Measurements from ENCODE around the gene SLC25A6. TPM values are rescaled to one million over a fixed set of nuclear protein-coding genes. Genes with fewer than 3 reads are reported as not detected.

SLC25A6 gene
- total RNA-seq, 1 experiment from 2014 or later, result 178 TPM

GRCh38 chrX:1418901-1419544 lies 27.1 kb upstream of the SLC25A6 start:
- ChIA-PET CTCF (no interaction called here), POLR2A (ENCODE audit: unreplicated experiment) (no interaction called here)
- DNase-seq, result no peak
- Histone ChIP-seq H3K9me2 (ENCODE audit: insufficient read depth) (no peaks in the 10 kb centered on the region), H3K4me3 (no peak overlapping the region), H3K36me3 (ENCODE audit: low read depth) (0 out of 2 replicates have a peak, but pooled peaks cover 8% of the 10 kb centered on the region), H3F3A (ENCODE audit: insufficient read depth, low read depth) (peaks cover 30% of the 10 kb centered on the region; the same call in 1 of the 2 replicates), H3K4me2 (no peak overlapping the region), H2AFZ (no peak overlapping the region), H3K4me1 (replicated peaks; ENCODE audit: insufficient read depth) (no peaks in the 10 kb centered on the region), H3K79me2 (ENCODE audit: low read depth) (no peaks in the 10 kb centered on the region), H3K27me3 (ENCODE audit: insufficient read depth, low read depth) (no peaks in the 10 kb centered on the region), H4K20me1 (ENCODE audit: insufficient read depth) (no peaks in the 10 kb centered on the region), H3K9me3 (ENCODE audit: insufficient read depth, low read depth) (0 out of 2 replicates have a peak, but pooled peaks cover 6% of the 10 kb centered on the region), H3K27ac (no peak overlapping the region)
- TF ChIP-seq CTCF (conservative IDR thresholded peaks at IDR 0.05) (no peak), EZH2 (IDR thresholded peaks at IDR 0.05; ENCODE audit: low read depth) (no peak)
- intact Hi-C loops (cut with micrococcal nuclease; ENCODE audit: unreplicated experiment), result no loop called here
- BruUV-seq (replicated peaks), result no TSS peak

GRCh38 chrX:1417921-1418771 lies 26.2 kb upstream of the SLC25A6 start:
- Histone ChIP-seq H3F3A (ENCODE audit: insufficient read depth, low read depth) (peaks cover 30% of the 10 kb centered on the region; the same call in 1 of the 2 replicates), H4K20me1 (ENCODE audit: insufficient read depth) (no peaks in the 10 kb centered on the region), H3K4me2 (no peak overlapping the region), H3K4me3 (no peak overlapping the region), H3K27ac (no peak overlapping the region), H2AFZ (no peak overlapping the region), H3K79me2 (ENCODE audit: low read depth) (no peaks in the 10 kb centered on the region), H3K4me1 (replicated peaks; ENCODE audit: insufficient read depth) (no peaks in the 10 kb centered on the region), H3K27me3 (ENCODE audit: insufficient read depth, low read depth) (no peaks in the 10 kb centered on the region), H3K9me2 (ENCODE audit: insufficient read depth) (no peaks in the 10 kb centered on the region), H3K36me3 (ENCODE audit: low read depth) (0 out of 2 replicates have a peak, but pooled peaks cover 8% of the 10 kb centered on the region), H3K9me3 (ENCODE audit: insufficient read depth, low read depth) (0 out of 2 replicates have a peak, but pooled peaks cover 4% of the 10 kb centered on the region)
- no peak for TF ChIP-seq EZH2 (IDR thresholded peaks at IDR 0.05; ENCODE audit: low read depth)
- TF ChIP-seq CTCF (conservative IDR thresholded peaks at IDR 0.05), result no peak
- ChIA-PET CTCF (no interaction called here), POLR2A (ENCODE audit: unreplicated experiment) (no interaction called here)
- no peak for DNase-seq
- intact Hi-C loops (cut with micrococcal nuclease; ENCODE audit: unreplicated experiment), result no loop called here
- BruUV-seq (replicated peaks), result no TSS peak

- no TSS peak for BruUV-seq (replicated peaks)
- H3K27ac ChIP-seq, result no peak overlapping the region
- POLR2A ChIA-PET (ENCODE audit: unreplicated experiment), result no interaction called here
- H3K4me1 ChIP-seq (replicated peaks; ENCODE audit: insufficient read depth), result no peaks in the 10 kb centered on the region
- intact Hi-C loops (cut with micrococcal nuclease; ENCODE audit: unreplicated experiment), result no loop called here
- H3K27me3 ChIP-seq (ENCODE audit: insufficient read depth, low read depth), result no peaks in the 10 kb centered on the region
- no peak for DNase-seq
- H3K36me3 ChIP-seq (ENCODE audit: low read depth), result 0 out of 2 replicates have a peak, but pooled peaks cover 8% of the 10 kb centered on the region
- no peaks in the 10 kb centered on the region for H4K20me1 ChIP-seq (ENCODE audit: insufficient read depth)
- no peak overlapping the region for H2AFZ ChIP-seq
- H3K4me3 ChIP-seq, result no peak overlapping the region
- H3K79me2 ChIP-seq (ENCODE audit: low read depth), result no peaks in the 10 kb centered on the region
- no peaks in the 10 kb centered on the region for H3K9me3 ChIP-seq (ENCODE audit: insufficient read depth, low read depth)
- CTCF ChIA-PET, result no interaction called here
- TF ChIP-seq EZH2 (IDR thresholded peaks at IDR 0.05; ENCODE audit: low read depth) (no peak), CTCF (conservative IDR thresholded peaks at IDR 0.05) (no peak)
- peaks cover 30% of the 10 kb centered on the region; the same call in 1 of the 2 replicates for H3F3A ChIP-seq (ENCODE audit: insufficient read depth, low read depth)
- no peak overlapping the region for H3K4me2 ChIP-seq
- H3K9me2 ChIP-seq (ENCODE audit: insufficient read depth), result no peaks in the 10 kb centered on the region
These were observed 25.2 kb upstream of the SLC25A6 start for GRCh38 chrX:1416965-1417760.
